ENCODE data around the gene TEX44. TPM values are rescaled to one million over a fixed set of nuclear protein-coding genes. Genes with fewer than 3 reads are reported as not detected.
"Not testable (repeated sequence)": the region's sequence is repeated elsewhere in the genome, so short reads cannot be mapped to it uniquely, and the experiment has no call there.

TEX44 gene
- total RNA-seq, 1 donor from 2014 or later = not detected

- Mint-ChIP-seq H3K4me3 (ENCODE audit: unreplicated experiment) (no peak overlapping the region), H3K27me3 (ENCODE audit: unreplicated experiment) (peaks cover 9% of the 10 kb centered on the region), H3K27ac (ENCODE audit: unreplicated experiment) (no peak overlapping the region), H3K4me1 (ENCODE audit: unreplicated experiment) (peaks cover 6% of the 10 kb centered on the region), H3K9me3 (ENCODE audit: unreplicated experiment) (no peaks in the 10 kb centered on the region), H3K36me3 (ENCODE audit: low read depth, unreplicated experiment) (no peaks in the 10 kb centered on the region)
- TF ChIP-seq CTCF (IDR thresholded peaks at IDR 0.05; ENCODE audit: unreplicated experiment) = no peak
- no peak for DNase-seq (ENCODE audit: low spot score)
These were observed 20.9 kb upstream of the TEX44 start for GRCh38 chr2:231571661-231572191.

GRCh38 chr2:231573096-231573495 is 19.6 kb upstream of the TEX44 start:
- H3K4me3 Mint-ChIP-seq (ENCODE audit: unreplicated experiment) = no peak overlapping the region
- H3K4me1 Mint-ChIP-seq (ENCODE audit: unreplicated experiment) = peaks cover 6% of the 10 kb centered on the region
- no peaks in the 10 kb centered on the region for H3K9me3 Mint-ChIP-seq (ENCODE audit: unreplicated experiment)
- peaks cover 9% of the 10 kb centered on the region for H3K27me3 Mint-ChIP-seq (ENCODE audit: unreplicated experiment)
- H3K27ac Mint-ChIP-seq (ENCODE audit: unreplicated experiment) = no peak overlapping the region
- no peaks in the 10 kb centered on the region for H3K36me3 Mint-ChIP-seq (ENCODE audit: low read depth, unreplicated experiment)
- DNase-seq (ENCODE audit: low spot score) = no peak
- TF ChIP-seq CTCF (IDR thresholded peaks at IDR 0.05; ENCODE audit: unreplicated experiment) = no peak

- Mint-ChIP-seq H3K4me1 (ENCODE audit: unreplicated experiment) (peaks cover under 1% of the 10 kb centered on the region), H3K36me3 (ENCODE audit: low read depth, unreplicated experiment) (peaks cover 3% of the 10 kb centered on the region), H3K27me3 (ENCODE audit: unreplicated experiment) (peaks cover 9% of the 10 kb centered on the region), H3K4me3 (ENCODE audit: unreplicated experiment) (no peak overlapping the region), H3K27ac (ENCODE audit: unreplicated experiment) (no peak overlapping the region), H3K9me3 (ENCODE audit: unreplicated experiment) (no peaks in the 10 kb centered on the region)
- no peak for TF ChIP-seq CTCF (IDR thresholded peaks at IDR 0.05; ENCODE audit: unreplicated experiment)
- DNase-seq (ENCODE audit: low spot score) = no peak
These were observed 18.8 kb upstream of the TEX44 start for GRCh38 chr2:231573698-231574421.

GRCh38 chr2:231575612-231576256 is 16.9 kb upstream of the TEX44 start:
- H3K4me3 Mint-ChIP-seq (ENCODE audit: unreplicated experiment) = no peak overlapping the region
- no peak for TF ChIP-seq CTCF (IDR thresholded peaks at IDR 0.05; ENCODE audit: unreplicated experiment)
- H3K27ac Mint-ChIP-seq (ENCODE audit: unreplicated experiment) = peak overlapping the region; percentile 70
- no peaks in the 10 kb centered on the region for H3K9me3 Mint-ChIP-seq (ENCODE audit: unreplicated experiment)
- no peak for DNase-seq (ENCODE audit: low spot score)
- H3K4me1 Mint-ChIP-seq (ENCODE audit: unreplicated experiment) = no peaks in the 10 kb centered on the region
- H3K36me3 Mint-ChIP-seq (ENCODE audit: low read depth, unreplicated experiment) = peaks cover 8% of the 10 kb centered on the region
- H3K27me3 Mint-ChIP-seq (ENCODE audit: unreplicated experiment) = peaks cover 9% of the 10 kb centered on the region

GRCh38 chr2:231576465-231576864 is 16.2 kb upstream of the TEX44 start:
- no peak overlapping the region for H3K27ac Mint-ChIP-seq (ENCODE audit: unreplicated experiment)
- TF ChIP-seq CTCF (IDR thresholded peaks at IDR 0.05; ENCODE audit: unreplicated experiment) = no peak

GRCh38 chr2:231578655-231579054 is 14.0 kb upstream of the TEX44 start:
- H3K4me1 Mint-ChIP-seq (ENCODE audit: unreplicated experiment); H3K36me3 Mint-ChIP-seq (ENCODE audit: low read depth, unreplicated experiment); H3K9me3 Mint-ChIP-seq (ENCODE audit: unreplicated experiment); H3K27me3 Mint-ChIP-seq (ENCODE audit: unreplicated experiment); DNase-seq (ENCODE audit: low spot score): not testable (repeated sequence)
- Mint-ChIP-seq H3K27ac (ENCODE audit: unreplicated experiment) (peak overlapping the region; percentile 28), H3K4me3 (ENCODE audit: unreplicated experiment) (peak overlapping the region; percentile 10)

More at GRCh38 chr2:231576465-231576864, 16.2 kb upstream of the TEX44 start:
- no peaks in the 10 kb centered on the region for H3K4me1 Mint-ChIP-seq (ENCODE audit: unreplicated experiment)
- peaks cover 8% of the 10 kb centered on the region for H3K36me3 Mint-ChIP-seq (ENCODE audit: low read depth, unreplicated experiment)
- H3K27me3 Mint-ChIP-seq (ENCODE audit: unreplicated experiment) = peaks cover 9% of the 10 kb centered on the region
- no peaks in the 10 kb centered on the region for H3K9me3 Mint-ChIP-seq (ENCODE audit: unreplicated experiment)
- H3K4me3 Mint-ChIP-seq (ENCODE audit: unreplicated experiment) = no peak overlapping the region
- no peak for DNase-seq (ENCODE audit: low spot score)

Measured in endothelial cell (in vitro differentiated cells).